B cell (primary cell): ENCODE results near the gene LHX2. TPM values are rescaled to one million over a fixed set of nuclear protein-coding genes. Genes with fewer than 3 reads are reported as not detected.
A peak's percentile ranks its signal among the peaks of the same experiment; 100 is the strongest.

Experiments used
- ATAC-seq: fragments of 200-7000 bp; cut with Tn5 transposase; one replicate; pipeline ENCODE4 v1.10.0; 2021; ENCODE audit warnings: low read depth, mild to moderate bottlenecking, moderate number of reproducible peaks, moderate library complexity
- CTCF ChIA-PET: fragments of 350-600 bp; sonication (Branson Sonifier 250); formaldehyde crosslinking; loops from one replicate; lab custom pipeline; 2021; ENCODE audit warnings: antibody characterized with exemption, inconsistent platforms; lab: Charles Lee
- POLR2A ChIA-PET: fragments of 350-600 bp; sonication (Branson Sonifier 250); formaldehyde crosslinking; loops from one replicate; lab custom pipeline; 2021; ENCODE audit warnings: antibody characterized with exemption; lab: Charles Lee
- DNase-seq: peaks from one replicate; pipeline ENCODE4 v3.0.0; 2013
- H2AFZ ChIP-seq: 2 replicates; pipeline ENCODE4 v1.6.1; 2012; ENCODE audit warnings: mild to moderate bottlenecking, low read depth, low read length; ENCODE audit not compliant: insufficient read depth, poor library complexity, severe bottlenecking
- H3K27ac ChIP-seq, 2 donors: 1 replicate in 1 of 2; 2 replicates in 1 of 2; pipeline ENCODE4 v1.5.1; 2012 to 2013; ENCODE audit warnings: low read length in 2 of 2, mild to moderate bottlenecking in 2 of 2, moderate library complexity in 1 of 2
- H3K27me3 ChIP-seq, 4 experiments: fragments of 200-600 bp in 1 of 4; sonication (generic) in 1 of 4; replicated peaks in 1 of 4; 1 replicate in 2 of 4; 2 replicates in 2 of 4; pipeline versions ENCODE4 v1.6.1 to v1.7.0; 2013 to 2016; ENCODE audit warnings: low read length in 3 of 4, mild to moderate bottlenecking in 2 of 4, mixed read lengths in 1 of 4, moderate library complexity in 1 of 4; ENCODE audit not compliant: insufficient read depth in 4 of 4, control insufficient read depth in 3 of 4; ENCODE audit errors: control extremely low read depth in 1 of 4
- H3K36me3 ChIP-seq, 2 experiments: replicated peaks in 1 of 2; 1 replicate in 1 of 2; 2 replicates in 1 of 2; pipeline versions ENCODE4 v1.6.1 to v1.7.1; 2013; ENCODE audit warnings: low read length in 1 of 2; ENCODE audit not compliant: insufficient read depth in 2 of 2, control insufficient read depth in 1 of 2; ENCODE audit errors: control extremely low read depth in 1 of 2, extremely low read depth in 1 of 2
- H3K4me1 ChIP-seq, 2 donors: fragments of 200-600 bp in 1 of 2; sonication (generic) in 1 of 2; 1 replicate in 1 of 2; 2 replicates in 1 of 2; pipeline versions ENCODE4 v1.5.1 to v1.6.1; 2013 to 2017; ENCODE audit warnings: low read length in 2 of 2; ENCODE audit not compliant: control insufficient read depth in 2 of 2, insufficient read depth in 2 of 2
- H3K4me2 ChIP-seq: replicated peaks from 2 replicates; pipeline ENCODE3; 2012; ENCODE audit warnings: mild to moderate bottlenecking, low read depth, low read length; ENCODE audit not compliant: poor library complexity, severe bottlenecking
- H3K4me3 ChIP-seq, 5 experiments: fragments of 200-600 bp in 1 of 5; sonication (generic) in 1 of 5; 1 replicate in 3 of 5; 2 replicates in 2 of 5; pipeline versions ENCODE4 v1.5.1 to v1.7.0; 2011 to 2016; ENCODE audit warnings: low read length in 4 of 5, mild to moderate bottlenecking in 4 of 5, low read depth in 2 of 5, control low read depth in 1 of 5, moderate library complexity in 1 of 5; ENCODE audit not compliant: insufficient read depth in 1 of 5; ENCODE audit errors: control extremely low read depth in 1 of 5, extremely low read depth in 1 of 5
- H3K79me2 ChIP-seq: fragments of 200-600 bp; sonication (generic); one replicate; pipeline ENCODE4 v1.6.0; 2016; ENCODE audit warnings: low read length; ENCODE audit not compliant: control insufficient read depth, insufficient read depth
- H3K9ac ChIP-seq: fragments of 200-600 bp; sonication (generic); 2 replicates; pipeline ENCODE4 v1.6.1; 2017; ENCODE audit warnings: mild to moderate bottlenecking, low read length, moderate library complexity
- H3K9me3 ChIP-seq, 3 donors: one replicate each; pipeline versions ENCODE4 v1.6.1 to v1.7.1; 2013; ENCODE audit warnings: low read length in 2 of 3; ENCODE audit not compliant: control insufficient read depth in 2 of 3, insufficient read depth in 1 of 3; ENCODE audit errors: control extremely low read depth in 1 of 3
- H4K20me1 ChIP-seq: 2 replicates; pipeline ENCODE4 v1.6.0; 2012; ENCODE audit warnings: mild to moderate bottlenecking, low read length; ENCODE audit not compliant: insufficient read depth, control insufficient read depth, poor library complexity, severe bottlenecking
- H3K27ac Mint-ChIP-seq: one replicate; pipeline ENCODE4 v1.8.0; 2021; ENCODE audit warnings: mixed read lengths
- H3K27me3 Mint-ChIP-seq: one replicate; pipeline ENCODE4 v1.8.0; 2021; ENCODE audit warnings: mixed read lengths
- H3K4me1 Mint-ChIP-seq: one replicate; pipeline ENCODE4 v1.8.0; 2021; ENCODE audit warnings: mixed read lengths
- H3K4me3 Mint-ChIP-seq: one replicate; pipeline ENCODE4 v1.8.0; 2021; ENCODE audit warnings: mixed read lengths
- H3K9me3 Mint-ChIP-seq: one replicate; pipeline ENCODE4 v1.8.0; 2022; ENCODE audit warnings: mixed read lengths; ENCODE audit not compliant: insufficient read depth
- CTCF ChIP-seq: fragments of 200-600 bp; IDR thresholded peaks from one replicate; pipeline ENCODE4 v1.8.0; 2022; ENCODE audit warnings: antibody characterized with exemption, mild to moderate bottlenecking
- EZH2 ChIP-seq: IDR thresholded peaks from 2 replicates; pipeline ENCODE4 v1.6.1; 2012; ENCODE audit warnings: borderline replicate concordance, low read depth, mild to moderate bottlenecking, moderate library complexity, low read length; ENCODE audit not compliant: insufficient read depth, poor library complexity, severe bottlenecking
- WGBS: methylation state at CpG from one replicate; pipeline ENCODE4 v1.1.5; 2013; ENCODE audit warnings: missing lambda C conversion rate; ENCODE audit not compliant: insufficient coverage; 5-methylcytosine and 5-hydroxymethylcytosine counted together
- intact Hi-C: fragments of 100-400 bp; cut with micrococcal nuclease; formaldehyde crosslinking; loops from one replicate; pipeline ENCODE4 v1.10.0; 2022
- polyA plus RNA-seq: library from polyadenylated mRNA; depleted of rRNA; stranded (reverse); fragments of >200 nt; gene quantifications from 2 replicates; pipeline ENCODE4 v1.2.3, GENCODE V29; 2012
- total RNA-seq, 2 donors: library from RNA; stranded (reverse); fragments of 120-200 nt in 1 of 2; gene quantifications; 1 replicate in 1 of 2; 2 replicates in 1 of 2; pipeline versions ENCODE4 v1.2.3 to v1.2.4, GENCODE V29; 2013 to 2022

The LHX2 gene
- total and polyA plus RNA-seq, 2 donors (not counting 1 experiment from before 2014, with no cell fraction given), result 0.66 TPM; not detected in 1

- no peaks in the 10 kb centered on the region for H3K9me3 Mint-ChIP-seq
- ChIA-PET POLR2A (no interaction called here), CTCF (interaction anchor here (1.0 kb wide), 1 partner anchor 12 kb away, joined by 5 read pairs; no protein-coding TSS in a partner anchor)
- no peaks in the 10 kb centered on the region for H3K36me3 ChIP-seq
- H4K20me1 ChIP-seq, result no peaks in the 10 kb centered on the region
- H3K27me3 ChIP-seq, result peaks cover 0 to 96% (median 79%) of the 10 kb centered on the region in 4 experiments
- DNase-seq, result no peak
- peaks cover 53% of the 10 kb centered on the region for H3K27me3 Mint-ChIP-seq
- H3K4me1 Mint-ChIP-seq, result peaks cover 44% of the 10 kb centered on the region
- H2AFZ ChIP-seq, result no peak overlapping the region
- 13% methylated on average over 53 of the region's 57 CpGs for WGBS
- H3K9me3 ChIP-seq, result peaks cover 2 to 86% (median 11%) of the 10 kb centered on the region in 3 donors
- ATAC-seq, result no peak
- H3K4me3 Mint-ChIP-seq, result peak overlapping the region; percentile 29
- peaks cover 70 to 90% of the 10 kb centered on the region in 2 donors for H3K4me1 ChIP-seq
- TF ChIP-seq CTCF (no peak), EZH2 (no peak)
- H3K27ac Mint-ChIP-seq, result peak overlapping the region; percentile 61
- H3K27ac ChIP-seq, result no peak overlapping the region
- H3K4me3 ChIP-seq, result no peak overlapping the region
- H3K79me2 ChIP-seq, result no peaks in the 10 kb centered on the region
- H3K9ac ChIP-seq, result no peak overlapping the region
- peak overlapping the region; percentile 39 for H3K4me2 ChIP-seq
- intact Hi-C loops, result no loop called here
Observed at GRCh38 chr9:124014956-124015660, 3.5 kb downstream of the LHX2 start.

- Histone ChIP-seq H3K4me2 (peak overlapping the region; percentile 39), H2AFZ (no peak overlapping the region), H3K27me3 (peaks cover 0 to 96% (median 79%) of the 10 kb centered on the region in 4 experiments), H3K79me2 (no peaks in the 10 kb centered on the region), H3K4me1 (peaks cover 66 to 90% of the 10 kb centered on the region in 2 donors), H3K9ac (no peak overlapping the region), H3K27ac (no peak overlapping the region), H4K20me1 (no peaks in the 10 kb centered on the region), H3K36me3 (no peaks in the 10 kb centered on the region), H3K4me3 (no peak overlapping the region), H3K9me3 (peaks cover 2 to 86% (median 8%) of the 10 kb centered on the region in 3 donors)
- 17% methylated on average over 26 of the region's 26 CpGs for WGBS
- ATAC-seq, result no peak
- peak; percentile 57 for TF ChIP-seq EZH2
- no peak for TF ChIP-seq CTCF
- POLR2A ChIA-PET, result no interaction called here
- no peak for DNase-seq
- CTCF ChIA-PET, result no interaction called here
- Mint-ChIP-seq H3K27ac (peak overlapping the region; percentile 61), H3K4me1 (peaks cover 43% of the 10 kb centered on the region), H3K9me3 (no peaks in the 10 kb centered on the region), H3K27me3 (peaks cover 53% of the 10 kb centered on the region), H3K4me3 (peak overlapping the region; percentile 29)
- intact Hi-C loops, result no loop called here
Observed at GRCh38 chr9:124015661-124016131, 4.1 kb downstream of the LHX2 start.
